Keratinocyte (primary cell): ENCODE measurements around the gene FHL1.

ENCODE experiments used
- EZH2 ChIP-seq: IDR thresholded peaks from one replicate; pipeline ENCODE4 v1.6.1; 2012; ENCODE audit warnings: inconsistent platforms, mild to moderate bottlenecking, low read length, moderate library complexity
- TF ChIP-seq, protein P1 (sequence below), 3 experiments: IDR thresholded peaks in 1 of 3; conservative IDR thresholded peaks in 1 of 3; optimal IDR thresholded peaks in 1 of 3; 2 replicates in 2 of 3; 3 replicates in 1 of 3; pipeline versions ENCODE3 to v1.5.1; 2011; ENCODE audit warnings: low read length in 3 of 3, mild to moderate bottlenecking in 3 of 3, moderate library complexity in 2 of 3, control low read depth in 1 of 3, inconsistent platforms in 1 of 3; ENCODE audit not compliant: insufficient read depth in 2 of 3; ENCODE audit errors: extremely low read depth in 1 of 3

DNA sequence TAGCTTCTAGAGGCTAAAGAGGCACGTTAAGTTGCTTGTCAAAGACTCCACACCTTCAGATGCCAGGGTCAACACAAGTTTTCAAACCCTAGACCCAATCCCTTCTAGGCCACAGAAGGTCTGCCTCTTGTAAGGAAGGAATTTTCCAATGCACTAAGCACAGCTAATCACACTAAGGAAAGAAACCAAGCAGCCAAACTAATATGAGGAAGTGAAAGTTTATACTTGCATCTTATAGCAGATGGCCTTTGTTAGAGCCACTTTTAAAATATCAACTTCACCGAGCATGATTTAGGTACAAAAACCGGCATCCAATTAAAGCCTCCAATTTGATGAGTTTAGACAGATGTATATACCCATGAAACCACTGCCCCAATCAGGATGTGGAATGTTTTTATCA is 9.9 kb downstream of the FHL1 start:
- TF ChIP-seq, protein P1, sequence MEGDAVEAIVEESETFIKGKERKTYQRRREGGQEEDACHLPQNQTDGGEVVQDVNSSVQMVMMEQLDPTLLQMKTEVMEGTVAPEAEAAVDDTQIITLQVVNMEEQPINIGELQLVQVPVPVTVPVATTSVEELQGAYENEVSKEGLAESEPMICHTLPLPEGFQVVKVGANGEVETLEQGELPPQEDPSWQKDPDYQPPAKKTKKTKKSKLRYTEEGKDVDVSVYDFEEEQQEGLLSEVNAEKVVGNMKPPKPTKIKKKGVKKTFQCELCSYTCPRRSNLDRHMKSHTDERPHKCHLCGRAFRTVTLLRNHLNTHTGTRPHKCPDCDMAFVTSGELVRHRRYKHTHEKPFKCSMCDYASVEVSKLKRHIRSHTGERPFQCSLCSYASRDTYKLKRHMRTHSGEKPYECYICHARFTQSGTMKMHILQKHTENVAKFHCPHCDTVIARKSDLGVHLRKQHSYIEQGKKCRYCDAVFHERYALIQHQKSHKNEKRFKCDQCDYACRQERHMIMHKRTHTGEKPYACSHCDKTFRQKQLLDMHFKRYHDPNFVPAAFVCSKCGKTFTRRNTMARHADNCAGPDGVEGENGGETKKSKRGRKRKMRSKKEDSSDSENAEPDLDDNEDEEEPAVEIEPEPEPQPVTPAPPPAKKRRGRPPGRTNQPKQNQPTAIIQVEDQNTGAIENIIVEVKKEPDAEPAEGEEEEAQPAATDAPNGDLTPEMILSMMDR (optimal IDR thresholded peaks at IDR 0.05 in 1 of 3, IDR thresholded peaks at IDR 0.05 in 1 of 3, conservative IDR thresholded peaks at IDR 0.05 in 1 of 3; ENCODE audit: extremely low read depth in 1 of 3, insufficient read depth in 2 of 3, low read length in 3 of 3), result no peak
- TF ChIP-seq EZH2, result no peak
